ENCODE results near the gene COPS2.
"Not testable (repeated sequence)": the region's sequence is repeated elsewhere in the genome, so short reads cannot be mapped to it uniquely, and the experiment has no call there.

Gene COPS2

GRCh38 chr15:49101536-49101935 lies 53.9 kb downstream of the COPS2 start:
- DNase-seq: no peak

- DNase-seq: no peak
Measured at GRCh38 chr15:49096090-49096750, 59.2 kb downstream of the COPS2 start.

GRCh38 chr15:49094923-49095322 lies 60.5 kb downstream of the COPS2 start:
- DNase-seq: no peak

- DNase-seq: no peak
Measured at GRCh38 chr15:49093252-49094105, 61.9 kb downstream of the COPS2 start.

- DNase-seq: no peak
Measured at GRCh38 chr15:49088996-49089395, 66.4 kb downstream of the COPS2 start.

- no peak for DNase-seq
Measured at GRCh38 chr15:49085696-49086459, 69.5 kb downstream of the COPS2 start.

- no peak for DNase-seq
Measured at GRCh38 chr15:49084285-49084570, 71.2 kb downstream of the COPS2 start.

GRCh38 chr15:49083401-49084284 lies 71.8 kb downstream of the COPS2 start:
- no peak for DNase-seq

- no peak for DNase-seq
Measured at GRCh38 chr15:49082960-49083359, 72.4 kb downstream of the COPS2 start.

GRCh38 chr15:49079340-49080039 lies 75.9 kb downstream of the COPS2 start:
- no peak for DNase-seq

GRCh38 chr15:49075881-49076280 lies 79.5 kb downstream of the COPS2 start:
- DNase-seq: no peak

- DNase-seq: not testable (repeated sequence)
Measured at GRCh38 chr15:49074589-49075287, 80.7 kb downstream of the COPS2 start.

Measured in NCI-H524 (cell line).